ENCODE results near the gene FNDC7.
"Not testable (repeated sequence)": the region's sequence is repeated elsewhere in the genome, so short reads cannot be mapped to it uniquely, and the experiment has no call there.

The FNDC7 gene

GRCh38 chr1:108734171-108734865 is 21.6 kb downstream of the FNDC7 start:
- no peak for DNase-seq (ENCODE audit: low read depth in 1 of 2, low spot score in 1 of 2)

DNA sequence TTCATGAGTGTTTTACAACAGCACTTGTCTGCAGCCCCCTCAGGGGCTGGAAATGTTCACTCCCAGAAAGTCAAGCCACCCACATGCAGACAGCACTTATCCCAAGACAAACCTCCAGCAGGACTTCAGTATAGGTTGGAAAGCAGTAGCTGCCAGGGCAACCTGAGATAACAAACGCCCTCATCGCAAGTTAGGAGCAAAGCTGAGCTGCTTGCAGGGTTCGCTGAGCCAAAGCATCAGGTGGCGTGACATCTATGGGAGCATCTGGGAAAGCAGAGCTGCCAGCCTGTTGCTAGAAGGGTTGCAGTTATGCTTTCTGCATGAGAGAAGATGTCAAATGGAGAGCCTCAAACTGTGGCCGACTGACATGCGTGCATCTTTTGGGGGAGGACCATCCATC is 29.5 kb downstream of the FNDC7 start:
- no peak for DNase-seq (ENCODE audit: low read depth in 1 of 2, low spot score in 1 of 2)

- no peak for DNase-seq (ENCODE audit: low read depth in 1 of 2, low spot score in 1 of 2)
Measured at GRCh38 chr1:108745980-108746381, 33.3 kb downstream of the FNDC7 start.

DNA sequence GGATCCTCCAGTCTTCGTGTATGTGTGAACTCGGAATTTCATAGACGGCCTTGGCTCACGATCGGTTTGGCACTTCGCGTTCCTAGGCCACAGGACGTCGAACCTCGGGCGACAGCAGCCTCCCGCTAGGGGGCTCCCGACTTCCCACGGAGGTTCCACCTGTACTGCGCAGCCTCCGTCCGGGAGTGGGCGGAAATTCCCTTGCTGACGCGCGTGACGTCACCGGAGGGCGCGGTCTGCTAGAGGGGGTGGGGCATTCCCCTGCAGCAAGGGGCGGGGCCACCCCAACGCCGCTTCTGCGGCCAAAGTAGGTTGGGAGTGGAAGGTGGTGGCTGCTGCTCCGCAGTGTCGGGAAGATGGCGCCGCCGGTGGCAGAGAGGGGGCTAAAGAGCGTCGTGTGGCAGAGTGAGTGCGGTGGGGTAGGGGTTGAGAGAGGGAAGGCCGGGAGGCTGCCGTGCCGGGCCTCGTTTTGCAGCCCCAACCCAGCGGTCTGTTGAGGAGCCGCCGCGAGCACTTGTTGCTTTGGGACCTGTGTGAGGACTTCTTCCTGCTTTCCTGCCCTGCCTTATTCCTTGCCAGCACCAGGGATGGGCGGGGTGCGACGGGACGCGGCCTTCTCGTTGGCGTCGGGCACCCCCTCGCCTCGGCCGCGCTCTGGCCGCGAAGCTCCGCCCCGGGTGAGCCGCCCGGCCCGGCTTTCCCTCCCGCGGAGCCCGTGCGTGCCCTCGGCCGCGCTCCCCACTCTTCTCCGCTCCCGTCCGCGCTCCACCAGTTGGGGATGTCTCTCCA is 33.9 kb downstream of the FNDC7 start, which contains the start of gene STXBP3:
Gene STXBP3, plus strand, starts transcription at position 293 of the 789 bp plus-strand sequence. Its CDS starts 64 bp downstream, at position 357.
- DNase-seq (ENCODE audit: low read depth in 1 of 2, low spot score in 1 of 2), result peak; percentile 100

DNA sequence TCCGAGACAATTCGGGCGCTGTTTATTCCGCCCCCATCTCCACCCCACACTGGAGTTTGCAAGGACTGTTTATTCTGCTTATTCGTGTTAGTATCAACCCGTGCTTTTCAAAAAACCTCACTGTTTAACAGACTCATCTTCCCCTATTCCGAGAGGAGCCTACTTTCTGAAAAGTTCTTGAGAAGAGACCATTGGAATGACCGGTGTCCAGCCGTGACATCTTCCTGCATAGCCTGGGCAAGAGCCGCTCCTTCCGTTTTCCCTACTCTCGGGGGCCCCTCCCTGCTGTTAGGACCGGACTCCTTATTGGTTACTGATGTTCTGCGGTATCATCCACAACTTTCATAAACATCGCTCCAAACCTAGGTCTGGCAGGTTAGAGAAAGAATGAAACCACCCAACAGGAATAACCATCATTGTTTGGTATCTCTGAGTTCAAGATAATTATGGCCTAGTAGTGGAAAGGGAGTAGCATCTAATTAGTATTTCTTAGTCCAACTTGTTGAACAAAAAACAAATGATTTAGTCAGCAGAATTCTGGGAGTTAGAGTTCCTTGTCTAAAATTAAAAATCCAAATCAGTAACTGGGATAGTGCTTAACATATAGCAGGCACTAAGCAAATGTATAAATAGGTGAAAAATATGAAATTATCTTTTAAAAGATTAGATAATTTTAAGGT is 34.6 kb downstream of the FNDC7 start:
- peak in 1 of 2 donors; percentile 22 for DNase-seq (ENCODE audit: low read depth in 1 of 2, low spot score in 1 of 2)

DNA sequence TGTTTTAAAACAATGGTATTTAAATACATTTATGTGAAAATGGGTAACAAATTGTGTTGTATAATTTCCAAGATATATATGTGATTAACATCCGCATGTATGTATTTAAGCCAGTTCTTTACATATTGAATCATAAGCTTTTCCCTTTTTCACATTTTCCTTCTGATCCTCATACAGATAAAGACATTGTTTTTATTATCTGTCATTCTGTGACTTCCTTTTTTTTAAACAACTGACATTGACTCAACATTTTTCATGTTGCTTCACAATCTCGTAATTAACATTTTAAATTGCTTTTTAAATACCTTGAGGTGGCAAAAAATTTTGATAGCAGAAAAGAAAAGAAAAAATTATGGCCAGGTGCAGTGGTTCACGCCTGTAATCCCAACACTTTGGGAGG is 35.2 kb downstream of the FNDC7 start:
- no peak for DNase-seq (ENCODE audit: low read depth in 1 of 2, low spot score in 1 of 2)

GRCh38 chr1:108749081-108749480 is 36.4 kb downstream of the FNDC7 start:
- DNase-seq (ENCODE audit: low read depth in 1 of 2, low spot score in 1 of 2), result no peak

- DNase-seq (ENCODE audit: low read depth in 1 of 2, low spot score in 1 of 2), result no peak
Measured at GRCh38 chr1:108750476-108751181, 37.9 kb downstream of the FNDC7 start.

DNA sequence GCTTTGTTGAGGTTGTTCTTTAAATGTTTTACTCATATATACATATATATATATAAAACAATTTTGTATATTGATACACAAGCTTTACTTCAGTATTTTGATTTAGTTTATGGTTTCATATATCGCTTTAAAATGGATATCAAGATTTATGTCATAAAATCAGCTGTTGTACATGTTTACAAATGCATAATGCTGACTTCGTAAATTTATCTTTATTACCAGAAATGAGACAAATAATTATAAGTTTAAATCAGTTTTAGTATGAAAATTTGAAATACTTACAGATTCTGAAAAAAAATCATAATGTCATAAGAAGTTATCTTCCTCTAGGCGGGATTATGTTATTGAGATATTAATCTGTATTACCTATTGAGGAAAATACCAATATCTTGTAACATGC is 40.7 kb downstream of the FNDC7 start:
- DNase-seq (ENCODE audit: low read depth in 1 of 2, low spot score in 1 of 2), result no peak

DNA sequence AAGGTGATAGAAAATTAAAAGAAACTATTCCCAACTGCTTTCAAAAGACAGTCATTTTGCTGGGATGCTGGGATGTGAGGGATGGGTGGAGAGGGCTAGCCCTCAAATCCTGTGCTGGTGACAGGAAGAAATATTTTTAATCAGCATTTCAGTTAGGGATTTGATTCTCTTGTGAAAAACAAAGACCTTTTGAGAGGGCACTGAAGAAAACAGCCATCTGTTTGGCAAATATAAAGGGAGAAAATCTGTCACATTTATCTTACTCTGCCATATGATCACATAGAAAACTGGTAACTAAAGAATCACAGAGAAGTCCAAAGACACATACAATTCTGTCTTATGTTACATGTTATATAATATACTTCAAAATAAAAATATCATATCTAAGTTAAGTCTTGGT is 46.1 kb downstream of the FNDC7 start:
- no peak for DNase-seq (ENCODE audit: low read depth in 1 of 2, low spot score in 1 of 2)

- DNase-seq (ENCODE audit: low read depth in 1 of 2, low spot score in 1 of 2), result no peak
Measured at GRCh38 chr1:108767115-108767514, 54.4 kb downstream of the FNDC7 start.

DNA sequence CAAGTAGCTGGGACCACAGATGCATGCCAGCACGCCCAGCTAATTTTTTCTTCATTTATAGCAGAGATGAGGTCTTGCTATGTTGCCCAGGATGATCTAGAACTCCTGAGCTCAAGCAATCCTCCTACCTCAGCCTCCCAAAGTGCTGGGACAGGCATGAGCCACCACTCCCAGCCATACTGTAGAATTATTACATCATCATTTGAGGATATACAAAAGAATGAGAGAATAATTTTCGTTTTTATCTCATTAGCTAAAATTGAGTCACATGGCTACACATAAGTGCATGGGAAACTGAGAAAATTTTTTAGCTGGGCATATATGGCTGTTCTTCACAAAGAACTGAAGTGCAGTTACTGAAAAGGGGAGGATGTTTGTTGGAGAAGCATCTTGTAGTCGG is 55.0 kb downstream of the FNDC7 start:
- no peak for DNase-seq (ENCODE audit: low read depth in 1 of 2, low spot score in 1 of 2)

GRCh38 chr1:108777839-108778238 is 65.1 kb downstream of the FNDC7 start:
- DNase-seq (ENCODE audit: low read depth in 1 of 2, low spot score in 1 of 2), result no peak

GRCh38 chr1:108779455-108779854 is 66.7 kb downstream of the FNDC7 start:
- DNase-seq (ENCODE audit: low read depth in 1 of 2, low spot score in 1 of 2), result no peak

DNA sequence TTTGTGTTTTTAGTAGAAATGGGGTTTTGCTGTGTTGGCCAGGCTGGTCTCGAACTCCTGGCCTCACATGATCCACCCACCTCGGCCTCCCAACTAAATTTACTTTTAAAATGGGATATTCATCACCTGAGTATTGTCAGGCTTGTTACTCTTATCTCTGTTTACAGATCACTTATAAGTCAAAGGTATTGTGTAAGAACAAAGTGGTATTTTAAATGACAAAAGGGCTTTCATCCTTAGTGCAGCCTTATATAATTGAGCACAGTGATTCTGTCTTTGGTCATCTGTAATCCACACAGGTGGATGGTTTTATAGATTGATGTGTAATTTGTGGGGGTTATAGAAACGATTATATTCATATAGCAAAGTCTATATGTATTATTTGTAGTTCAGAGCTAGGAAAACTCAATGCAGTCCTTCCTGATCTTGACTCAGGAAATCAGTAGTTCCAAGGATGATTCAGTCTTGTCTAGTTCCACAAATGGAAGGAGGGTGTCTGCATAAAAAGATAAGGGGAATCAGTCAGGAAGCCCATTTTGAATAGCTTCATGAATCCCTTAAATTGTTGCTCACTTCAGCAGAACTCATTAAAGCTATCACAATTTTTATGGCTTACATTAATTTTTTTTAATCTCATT is 68.3 kb downstream of the FNDC7 start:
- DNase-seq (ENCODE audit: low read depth in 1 of 2, low spot score in 1 of 2), result no peak

DNA sequence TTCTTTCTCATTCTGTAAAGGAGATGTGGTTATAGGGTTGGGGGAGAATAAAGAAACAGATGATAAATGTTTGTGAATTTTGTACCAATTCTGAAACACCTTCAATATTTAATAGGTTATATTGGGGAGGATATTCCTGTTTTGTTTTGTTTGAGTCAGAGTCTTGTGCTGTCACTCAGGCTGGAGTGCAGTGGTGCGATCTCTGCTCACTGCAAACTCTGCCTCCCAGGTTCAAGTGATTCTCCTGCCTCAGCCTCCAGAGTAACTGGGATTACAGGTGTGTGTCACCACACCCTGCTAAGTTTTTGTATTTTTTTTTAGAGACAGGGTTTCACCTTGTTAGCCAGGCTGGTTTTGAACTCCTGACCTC is 68.9 kb downstream of the FNDC7 start:
- DNase-seq (ENCODE audit: low read depth in 1 of 2, low spot score in 1 of 2), result not testable (repeated sequence)

DNA sequence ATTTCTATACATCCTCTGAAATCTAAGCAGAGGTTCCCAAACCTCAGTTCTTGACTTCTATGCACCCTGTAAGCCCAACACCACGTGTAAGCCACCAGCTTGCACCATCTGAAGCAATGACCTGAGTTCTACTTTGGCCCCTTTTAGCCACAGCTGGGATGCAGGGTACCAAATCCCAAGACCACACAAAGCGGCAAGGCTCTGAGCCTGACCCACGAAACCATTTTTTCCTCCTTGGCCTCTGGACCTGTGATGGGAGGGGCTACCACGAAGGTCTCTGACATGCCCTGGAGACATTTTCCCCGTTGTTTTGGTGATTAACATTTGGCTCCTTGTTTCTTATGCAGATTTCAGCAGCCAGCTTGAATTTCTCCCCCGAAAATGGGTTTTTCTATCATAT is 72.6 kb downstream of the FNDC7 start:
- DNase-seq (ENCODE audit: low read depth in 1 of 2, low spot score in 1 of 2), result no peak

DNA sequence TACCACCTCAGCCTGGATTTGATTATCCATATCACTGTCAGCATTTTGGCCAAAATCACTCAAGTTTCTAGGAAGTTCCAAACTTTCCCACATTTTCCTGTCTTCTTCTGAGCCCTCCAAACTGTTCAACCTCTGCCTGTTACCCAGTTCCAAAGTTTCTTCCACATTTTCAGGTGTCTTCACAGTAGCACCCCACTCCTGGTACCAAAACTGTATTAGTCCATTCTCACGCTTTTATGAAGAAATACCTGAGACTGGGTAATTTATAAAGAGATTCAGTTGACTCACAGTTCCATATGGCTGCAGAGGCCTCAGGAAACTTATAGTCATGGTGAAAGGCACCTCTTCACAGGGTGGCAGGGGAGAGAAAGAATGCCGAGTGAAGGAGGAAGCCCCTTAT is 73.2 kb downstream of the FNDC7 start:
- no peak for DNase-seq (ENCODE audit: low read depth in 1 of 2, low spot score in 1 of 2)

- no peak for DNase-seq (ENCODE audit: low read depth in 1 of 2, low spot score in 1 of 2)
Measured at GRCh38 chr1:108791790-108792189, 79.1 kb downstream of the FNDC7 start.
